OCI-LY1 (cell line): ENCODE measurements around the gene TRNP1.

Source experiments
- H2AFZ ChIP-seq: fragments of 200-600 bp; sonication (generic), shearing (Covaris generic); 2 replicates; pipeline ENCODE4 v1.6.0; 2014; ENCODE audit warnings: antibody characterized with exemption, mild to moderate bottlenecking, low read length
- H3F3A ChIP-seq: fragments of 200-600 bp; sonication (generic), shearing (Covaris generic); 2 replicates; pipeline ENCODE4 v1.6.0; 2014; ENCODE audit warnings: mild to moderate bottlenecking, antibody characterized with exemption, low read length, moderate library complexity; ENCODE audit not compliant: insufficient read depth
- H3K27ac ChIP-seq: fragments of 200-600 bp; sonication (generic); 2 replicates; pipeline ENCODE4 v1.5.1; 2014; ENCODE audit warnings: low read length, mixed run types, mild to moderate bottlenecking, low read depth; ENCODE audit not compliant: poor library complexity, severe bottlenecking
- H3K27me3 ChIP-seq: fragments of 200-600 bp; sonication (generic); 2 replicates; pipeline ENCODE4 v1.6.0; 2014; ENCODE audit warnings: antibody characterized with exemption, mild to moderate bottlenecking, low read length, moderate library complexity; ENCODE audit not compliant: insufficient read depth
- H3K36me3 ChIP-seq: fragments of 200-600 bp; sonication (generic); 2 replicates; pipeline ENCODE4 v1.6.1; 2014; ENCODE audit warnings: mild to moderate bottlenecking, antibody characterized with exemption, low read length, moderate library complexity, mixed read lengths; ENCODE audit not compliant: insufficient read depth
- H3K4me1 ChIP-seq: fragments of 200-600 bp; sonication (generic); 2 replicates; pipeline ENCODE4 v1.5.1; 2014; ENCODE audit warnings: mild to moderate bottlenecking, low read length, moderate library complexity; ENCODE audit not compliant: insufficient read depth, severe bottlenecking
- H3K4me2 ChIP-seq: fragments of 200-600 bp; sonication (generic), shearing (Covaris generic); 2 replicates; pipeline ENCODE4 v1.6.1; 2014; ENCODE audit warnings: low read length
- H3K4me3 ChIP-seq: fragments of 200-600 bp; sonication (generic); 2 replicates; pipeline ENCODE4 v1.5.1; 2014; ENCODE audit warnings: low read length, low read depth, mild to moderate bottlenecking, mixed read lengths; ENCODE audit not compliant: poor library complexity, severe bottlenecking
- H3K79me2 ChIP-seq: fragments of 200-600 bp; shearing (Covaris generic); 2 replicates; pipeline ENCODE4 v1.6.1; 2016; ENCODE audit warnings: mixed run types, low read length, mixed read lengths; ENCODE audit not compliant: insufficient read depth
- H3K9ac ChIP-seq: fragments of 200-600 bp; sonication (generic), shearing (Covaris generic); 2 replicates; pipeline ENCODE4 v1.6.1; 2014; ENCODE audit warnings: mild to moderate bottlenecking, low read length, mixed read lengths
- H3K9me2 ChIP-seq: fragments of 200-600 bp; sonication (generic), shearing (Covaris generic); 2 replicates; pipeline ENCODE4 v1.6.1; 2014; ENCODE audit warnings: low read depth, mild to moderate bottlenecking, low read length, mixed read lengths
- H3K9me3 ChIP-seq: fragments of 200-600 bp; shearing (Covaris generic); 2 replicates; pipeline ENCODE4 v1.6.1; 2014; ENCODE audit warnings: low read length, mixed read lengths
- H4K20me1 ChIP-seq: fragments of 200-600 bp; sonication (generic), shearing (Covaris generic); 2 replicates; pipeline ENCODE4 v1.6.0; 2016; ENCODE audit warnings: mild to moderate bottlenecking, low read length; ENCODE audit not compliant: insufficient read depth
- EZH2 ChIP-seq: fragments of 200-600 bp; sonication (generic), shearing (Covaris generic); IDR thresholded peaks from 2 replicates; pipeline ENCODE4 v1.8.0; 2017; ENCODE audit warnings: borderline replicate concordance, mixed run types, mild to moderate bottlenecking, antibody characterized with exemption, low read length, moderate library complexity, mixed read lengths
- TF ChIP-seq, protein P1 (sequence below): fragments of 200-600 bp; sonication (generic), shearing (Covaris generic); IDR thresholded peaks from 2 replicates; pipeline ENCODE4 v1.5.1; 2017; ENCODE audit warnings: mild to moderate bottlenecking, antibody characterized with exemption, low read length, moderate library complexity, mixed read lengths

The TRNP1 gene

GRCh38 chr1:27021354-27022031, 28.0 kb downstream of the TRNP1 start:
- H3K27me3 ChIP-seq: no peaks in the 10 kb centered on the region; the same call in 1 of the 2 replicates
- no peaks in the 10 kb centered on the region for H3K79me2 ChIP-seq
- H3K4me3 ChIP-seq: no peak overlapping the region
- H3K9me3 ChIP-seq: no peaks in the 10 kb centered on the region
- no peak overlapping the region for H3K9ac ChIP-seq
- no peak overlapping the region for H3K27ac ChIP-seq
- no peak overlapping the region for H3K4me2 ChIP-seq
- H3K4me1 ChIP-seq: no peaks in the 10 kb centered on the region
- TF ChIP-seq, protein P1, sequence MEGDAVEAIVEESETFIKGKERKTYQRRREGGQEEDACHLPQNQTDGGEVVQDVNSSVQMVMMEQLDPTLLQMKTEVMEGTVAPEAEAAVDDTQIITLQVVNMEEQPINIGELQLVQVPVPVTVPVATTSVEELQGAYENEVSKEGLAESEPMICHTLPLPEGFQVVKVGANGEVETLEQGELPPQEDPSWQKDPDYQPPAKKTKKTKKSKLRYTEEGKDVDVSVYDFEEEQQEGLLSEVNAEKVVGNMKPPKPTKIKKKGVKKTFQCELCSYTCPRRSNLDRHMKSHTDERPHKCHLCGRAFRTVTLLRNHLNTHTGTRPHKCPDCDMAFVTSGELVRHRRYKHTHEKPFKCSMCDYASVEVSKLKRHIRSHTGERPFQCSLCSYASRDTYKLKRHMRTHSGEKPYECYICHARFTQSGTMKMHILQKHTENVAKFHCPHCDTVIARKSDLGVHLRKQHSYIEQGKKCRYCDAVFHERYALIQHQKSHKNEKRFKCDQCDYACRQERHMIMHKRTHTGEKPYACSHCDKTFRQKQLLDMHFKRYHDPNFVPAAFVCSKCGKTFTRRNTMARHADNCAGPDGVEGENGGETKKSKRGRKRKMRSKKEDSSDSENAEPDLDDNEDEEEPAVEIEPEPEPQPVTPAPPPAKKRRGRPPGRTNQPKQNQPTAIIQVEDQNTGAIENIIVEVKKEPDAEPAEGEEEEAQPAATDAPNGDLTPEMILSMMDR: no peak
- TF ChIP-seq EZH2: no peak
- no peaks in the 10 kb centered on the region for H4K20me1 ChIP-seq
- no peak overlapping the region for H2AFZ ChIP-seq
- no peaks in the 10 kb centered on the region for H3K9me2 ChIP-seq
- H3F3A ChIP-seq: no peaks in the 10 kb centered on the region
- no peaks in the 10 kb centered on the region for H3K36me3 ChIP-seq

DNA sequence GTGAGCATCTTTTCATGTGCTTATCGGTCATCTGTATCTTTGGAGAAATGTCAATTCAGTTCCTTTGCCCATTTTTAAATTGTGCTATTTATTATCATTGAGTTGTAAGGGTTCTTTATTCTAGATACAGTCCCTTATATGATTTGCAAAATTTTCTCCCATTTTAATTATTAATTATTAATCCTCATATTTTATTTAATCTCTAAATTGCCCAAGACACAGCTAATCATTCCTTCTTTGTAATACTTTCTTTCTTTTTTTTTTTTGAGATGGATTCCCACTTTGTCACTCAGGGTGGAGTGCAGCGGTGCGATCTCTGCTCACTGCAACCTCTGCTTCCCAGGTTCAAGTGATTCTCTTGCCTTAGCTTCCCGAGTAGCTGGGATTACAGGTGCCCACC, 32.2 kb downstream of the TRNP1 start:
- Histone ChIP-seq H3K36me3 (no peaks in the 10 kb centered on the region), H3F3A (no peaks in the 10 kb centered on the region), H3K27ac (no peak overlapping the region), H3K9me2 (no peaks in the 10 kb centered on the region), H3K79me2 (no peaks in the 10 kb centered on the region), H3K4me2 (no peak overlapping the region), H3K4me3 (no peak overlapping the region), H3K9ac (no peak overlapping the region), H3K4me1 (no peaks in the 10 kb centered on the region), H3K9me3 (no peaks in the 10 kb centered on the region), H4K20me1 (no peaks in the 10 kb centered on the region), H2AFZ (no peak overlapping the region), H3K27me3 (peaks cover 8% of the 10 kb centered on the region)
- no peak for TF ChIP-seq EZH2

DNA sequence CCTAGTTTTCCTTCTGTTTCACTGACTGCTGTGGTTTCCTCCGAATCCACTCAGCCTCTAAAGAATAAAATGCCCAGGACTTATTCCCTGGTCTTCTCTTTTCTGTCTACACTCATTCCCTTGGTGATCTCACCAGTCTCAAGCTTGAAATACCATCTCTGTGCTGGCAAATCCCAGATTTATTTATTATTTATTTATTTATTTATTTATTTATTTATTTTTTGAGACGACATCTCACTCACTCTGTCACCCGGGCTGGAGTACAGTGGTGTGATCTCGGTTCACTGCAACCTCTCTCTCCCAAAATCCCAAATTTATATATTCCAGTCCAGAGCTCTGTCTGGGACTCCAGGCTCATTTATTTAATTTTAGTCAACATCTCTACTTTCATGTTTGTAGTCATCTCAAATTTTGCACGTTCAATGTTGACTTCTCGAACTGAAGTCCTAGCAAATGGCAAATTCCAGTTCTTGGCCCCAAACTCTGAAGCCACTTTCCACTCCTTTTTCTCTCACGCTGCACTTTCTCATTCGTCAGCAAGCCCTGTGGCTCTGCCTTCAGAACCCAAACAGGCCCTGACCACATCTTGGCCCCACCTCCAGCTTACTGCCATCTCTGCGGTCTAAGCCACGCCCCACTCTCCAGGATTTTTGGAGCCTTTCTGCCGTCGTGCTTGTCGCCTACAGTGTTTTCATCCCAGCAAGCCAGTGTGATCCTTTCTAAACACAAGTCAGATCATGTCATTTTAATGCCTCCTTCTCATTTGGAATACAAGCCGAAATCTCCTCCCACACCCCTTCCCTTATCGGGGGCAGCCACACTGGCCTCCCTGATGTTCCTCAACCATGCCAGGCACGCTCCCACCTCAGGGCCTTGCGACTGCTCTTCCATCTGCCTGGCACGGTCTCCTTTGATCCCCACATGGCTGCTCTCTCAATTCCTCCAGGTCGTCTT, 33.4 kb downstream of the TRNP1 start:
- Histone ChIP-seq H3K27ac (no peak overlapping the region), H3K4me1 (no peaks in the 10 kb centered on the region)
- no peak for TF ChIP-seq EZH2
- TF ChIP-seq, protein P1: no peak

More for the DNA sequence above, 33.4 kb downstream of the TRNP1 start:
- H3K4me2 ChIP-seq: no peak overlapping the region
- H4K20me1 ChIP-seq: no peaks in the 10 kb centered on the region
- no peak overlapping the region for H3K9ac ChIP-seq
- no peaks in the 10 kb centered on the region for H3F3A ChIP-seq
- H3K27me3 ChIP-seq: peaks cover 14% of the 10 kb centered on the region; the same call in 1 of the 2 replicates
- no peaks in the 10 kb centered on the region for H3K9me3 ChIP-seq
- H3K9me2 ChIP-seq: no peaks in the 10 kb centered on the region
- no peak overlapping the region for H3K4me3 ChIP-seq
- no peaks in the 10 kb centered on the region for H3K79me2 ChIP-seq
- no peak overlapping the region for H2AFZ ChIP-seq
- no peaks in the 10 kb centered on the region for H3K36me3 ChIP-seq
